ENCODE measurements around the gene ACP5.

DNA sequence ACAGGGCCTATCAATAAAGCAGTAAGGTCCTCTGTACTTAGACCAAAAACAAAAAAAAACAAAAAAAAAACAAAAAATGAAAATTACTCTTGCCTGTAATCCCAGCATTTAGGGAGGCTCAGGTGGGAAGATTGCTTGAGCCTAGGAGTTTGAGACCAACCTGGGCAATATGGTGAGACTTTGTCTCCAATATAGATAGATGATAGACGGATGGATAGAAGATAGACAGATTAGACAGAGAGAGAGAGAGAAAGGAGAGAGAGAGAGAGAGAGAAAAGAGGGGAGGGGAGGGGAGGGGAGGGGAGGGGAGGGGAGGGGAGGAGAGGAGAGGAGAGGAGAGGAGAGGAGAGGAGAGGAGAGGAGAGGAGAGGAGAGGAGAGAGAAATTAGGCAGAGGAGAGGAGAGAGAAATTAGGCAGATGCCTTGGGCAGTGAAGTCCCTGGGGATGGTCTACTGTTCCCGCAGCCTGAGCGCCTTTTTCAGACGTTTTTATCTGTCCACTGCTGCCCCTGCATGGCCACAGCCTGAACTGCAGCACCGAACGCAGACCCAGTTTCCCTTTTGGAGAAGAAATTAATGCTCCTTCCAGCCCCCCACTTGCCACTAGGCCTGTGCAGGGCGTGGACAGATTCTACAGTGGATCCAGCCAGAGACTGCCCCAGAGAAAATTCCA, 10.0 kb upstream of the ACP5 start:
- TF ChIP-seq, protein P1, sequence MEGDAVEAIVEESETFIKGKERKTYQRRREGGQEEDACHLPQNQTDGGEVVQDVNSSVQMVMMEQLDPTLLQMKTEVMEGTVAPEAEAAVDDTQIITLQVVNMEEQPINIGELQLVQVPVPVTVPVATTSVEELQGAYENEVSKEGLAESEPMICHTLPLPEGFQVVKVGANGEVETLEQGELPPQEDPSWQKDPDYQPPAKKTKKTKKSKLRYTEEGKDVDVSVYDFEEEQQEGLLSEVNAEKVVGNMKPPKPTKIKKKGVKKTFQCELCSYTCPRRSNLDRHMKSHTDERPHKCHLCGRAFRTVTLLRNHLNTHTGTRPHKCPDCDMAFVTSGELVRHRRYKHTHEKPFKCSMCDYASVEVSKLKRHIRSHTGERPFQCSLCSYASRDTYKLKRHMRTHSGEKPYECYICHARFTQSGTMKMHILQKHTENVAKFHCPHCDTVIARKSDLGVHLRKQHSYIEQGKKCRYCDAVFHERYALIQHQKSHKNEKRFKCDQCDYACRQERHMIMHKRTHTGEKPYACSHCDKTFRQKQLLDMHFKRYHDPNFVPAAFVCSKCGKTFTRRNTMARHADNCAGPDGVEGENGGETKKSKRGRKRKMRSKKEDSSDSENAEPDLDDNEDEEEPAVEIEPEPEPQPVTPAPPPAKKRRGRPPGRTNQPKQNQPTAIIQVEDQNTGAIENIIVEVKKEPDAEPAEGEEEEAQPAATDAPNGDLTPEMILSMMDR (conservative IDR thresholded peaks at IDR 0.05; ENCODE audit: low read depth, low read length): peak; percentile 91
- TF ChIP-seq CHD1 (IDR thresholded peaks at IDR 0.05; ENCODE audit: low read depth, low read length) (no peak), MXI1 (IDR thresholded peaks at IDR 0.05; ENCODE audit: borderline replicate concordance, low read depth, low read length) (no peak)

All from IMR-90 (cell line).